B cell (primary cell): Measurements from ENCODE around the gene TANC1.

Source experiments
- CTCF ChIP-seq: fragments of 200-600 bp; IDR thresholded peaks from one replicate; pipeline ENCODE4 v1.8.0; 2022; ENCODE audit warnings: antibody characterized with exemption, mild to moderate bottlenecking
- EZH2 ChIP-seq: IDR thresholded peaks from 2 replicates; pipeline ENCODE4 v1.6.1; 2012; ENCODE audit warnings: borderline replicate concordance, low read depth, mild to moderate bottlenecking, moderate library complexity, low read length; ENCODE audit not compliant: insufficient read depth, poor library complexity, severe bottlenecking

GRCh38 chr2:159227467-159227866 is 259.0 kb downstream of the TANC1 start:
- TF ChIP-seq CTCF (no peak), EZH2 (no peak)
